Measurements from ENCODE around the gene GNB5. TPM values are rescaled to one million over a fixed set of nuclear protein-coding genes. Genes with fewer than 3 reads are reported as not detected.

The GNB5 gene
- total RNA-seq, 1 experiment from 2014 or later, result 22.8 TPM

- Histone ChIP-seq H3K27ac (ENCODE audit: low read depth, low read length, poor library complexity, severe bottlenecking) (no peak overlapping the region), H3K36me3 (ENCODE audit: insufficient read depth, low read length, poor library complexity, severe bottlenecking) (no peaks in the 10 kb centered on the region), H3K9me3 (ENCODE audit: low read depth, low read length, poor library complexity, severe bottlenecking) (no peaks in the 10 kb centered on the region), H3K27me3 (replicated peaks; ENCODE audit: insufficient read depth, low read depth, low read length, poor library complexity) (no peaks in the 10 kb centered on the region), H3K4me3 (ENCODE audit: low read depth, low read length, poor library complexity, severe bottlenecking) (no peak overlapping the region), H3K4me1 (ENCODE audit: insufficient read depth, low read length, poor library complexity, severe bottlenecking) (peaks cover 5% of the 10 kb centered on the region)
- no peak for TF ChIP-seq EZH2 (IDR thresholded peaks at IDR 0.05; ENCODE audit: borderline replicate concordance, low read depth, low read length, poor library complexity, severe bottlenecking)
- TF ChIP-seq CTCF (conservative IDR thresholded peaks at IDR 0.05; ENCODE audit: low read depth, low read length), result no peak
- no peak for DNase-seq (ENCODE audit: low spot score)
- intact Hi-C loops (cut with micrococcal nuclease; ENCODE audit: unreplicated experiment), result no loop called here
- POLR2A ChIA-PET (ENCODE audit: low non-redundant PET), result no interaction called here
- CTCF ChIA-PET, result no interaction called here
- no TSS peak for BruUV-seq (replicated peaks)
These were observed 8.1 kb upstream of the GNB5 start for GRCh38 chr15:52199271-52199670.

DNA sequence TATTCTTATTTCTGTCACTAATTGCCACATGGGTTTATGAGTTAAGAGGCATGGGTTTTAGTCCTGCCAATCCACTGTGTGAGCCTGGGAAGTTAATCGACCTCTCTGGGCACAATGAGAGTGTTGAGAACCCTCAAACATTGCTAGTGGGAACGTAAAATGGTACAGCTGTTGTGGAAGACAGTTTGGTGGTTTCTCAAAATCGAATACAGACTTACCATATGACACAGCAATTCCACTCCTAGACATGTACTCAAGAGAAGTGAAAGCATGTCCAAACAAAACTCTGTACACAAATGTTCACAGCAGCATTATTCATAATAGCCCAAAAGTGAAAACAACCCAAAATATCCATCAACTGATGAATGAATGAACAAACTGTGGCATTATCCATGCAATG, 5.7 kb upstream of the GNB5 start:
- ChIA-PET CTCF (no interaction called here), POLR2A (ENCODE audit: low non-redundant PET) (no interaction called here)

GRCh38 chr15:52193791-52194190, 2.6 kb upstream of the GNB5 start:
- Histone ChIP-seq H3K27me3 (replicated peaks; ENCODE audit: insufficient read depth, low read depth, low read length, poor library complexity) (no peaks in the 10 kb centered on the region), H3K4me1 (ENCODE audit: insufficient read depth, low read length, poor library complexity, severe bottlenecking) (no peaks in the 10 kb centered on the region), H3K27ac (ENCODE audit: low read depth, low read length, poor library complexity, severe bottlenecking) (no peak overlapping the region), H3K36me3 (ENCODE audit: insufficient read depth, low read length, poor library complexity, severe bottlenecking) (no peaks in the 10 kb centered on the region), H3K4me3 (ENCODE audit: low read depth, low read length, poor library complexity, severe bottlenecking) (no peak overlapping the region), H3K9me3 (ENCODE audit: low read depth, low read length, poor library complexity, severe bottlenecking) (no peaks in the 10 kb centered on the region)
- no peak for DNase-seq (ENCODE audit: low spot score)
- TF ChIP-seq EZH2 (IDR thresholded peaks at IDR 0.05; ENCODE audit: borderline replicate concordance, low read depth, low read length, poor library complexity, severe bottlenecking) (no peak), CTCF (conservative IDR thresholded peaks at IDR 0.05; ENCODE audit: low read depth, low read length) (no peak)
- ChIA-PET CTCF (no interaction called here), POLR2A (ENCODE audit: low non-redundant PET) (no interaction called here)
- no TSS peak for BruUV-seq (replicated peaks)
- intact Hi-C loops (cut with micrococcal nuclease; ENCODE audit: unreplicated experiment), result no loop called here

More for the DNA sequence above, 5.7 kb upstream of the GNB5 start:
- Histone ChIP-seq H3K36me3 (ENCODE audit: insufficient read depth, low read length, poor library complexity, severe bottlenecking) (no peaks in the 10 kb centered on the region), H3K4me3 (ENCODE audit: low read depth, low read length, poor library complexity, severe bottlenecking) (no peak overlapping the region), H3K27me3 (replicated peaks; ENCODE audit: insufficient read depth, low read depth, low read length, poor library complexity) (no peaks in the 10 kb centered on the region), H3K4me1 (ENCODE audit: insufficient read depth, low read length, poor library complexity, severe bottlenecking) (peaks cover 5% of the 10 kb centered on the region), H3K27ac (ENCODE audit: low read depth, low read length, poor library complexity, severe bottlenecking) (no peak overlapping the region), H3K9me3 (ENCODE audit: low read depth, low read length, poor library complexity, severe bottlenecking) (no peaks in the 10 kb centered on the region)
- intact Hi-C loops (cut with micrococcal nuclease; ENCODE audit: unreplicated experiment), result no loop called here
- no peak for TF ChIP-seq EZH2 (IDR thresholded peaks at IDR 0.05; ENCODE audit: borderline replicate concordance, low read depth, low read length, poor library complexity, severe bottlenecking)
- no peak for TF ChIP-seq CTCF (conservative IDR thresholded peaks at IDR 0.05; ENCODE audit: low read depth, low read length)
- no TSS peak for BruUV-seq (replicated peaks)
- no peak for DNase-seq (ENCODE audit: low spot score)

Measured in A673 (cell line).